Stimulated activated CD4-positive, alpha-beta T cell treated with anti-CD3 and anti-CD28 coated beads, Interleukin-12 subunit alpha, Interleukin-12 subunit beta, amount 100 ng/mL, for 4 hours (primary cell): ENCODE measurements around the gene MYH14.
A peak's percentile ranks its signal among the peaks of the same experiment; 100 is the strongest.

Experiments
- DNase-seq: peaks from one replicate; pipeline ENCODE4 v3.0.0-alpha.2; 2020

The MYH14 gene

GRCh38 chr19:50264483-50265186, 61.2 kb downstream of the MYH14 start:
- no peak for DNase-seq

- no peak for DNase-seq
Measured at GRCh38 chr19:50266041-50266440, 62.6 kb downstream of the MYH14 start.

DNA sequence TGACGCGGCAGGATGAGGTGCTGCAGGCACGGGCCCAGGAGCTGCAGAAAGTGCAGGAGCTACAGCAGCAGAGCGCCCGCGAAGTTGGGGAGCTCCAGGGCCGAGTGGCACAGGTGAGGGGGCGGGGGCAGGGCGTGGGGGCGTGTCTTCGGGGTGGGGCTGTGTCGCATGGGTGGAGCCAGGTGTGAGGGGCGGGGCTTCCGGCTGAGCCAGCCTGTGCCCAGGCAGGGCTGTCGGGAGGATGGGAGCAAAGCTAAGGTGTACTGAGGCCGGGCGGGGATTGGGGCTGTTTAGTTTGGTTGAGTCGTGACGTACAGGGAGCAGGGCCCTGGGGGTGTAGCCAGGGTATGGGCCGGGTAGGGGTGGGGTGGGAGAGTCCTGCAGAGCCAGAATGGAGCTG, 63.5 kb downstream of the MYH14 start:
- DNase-seq, result peak; percentile 34

DNA sequence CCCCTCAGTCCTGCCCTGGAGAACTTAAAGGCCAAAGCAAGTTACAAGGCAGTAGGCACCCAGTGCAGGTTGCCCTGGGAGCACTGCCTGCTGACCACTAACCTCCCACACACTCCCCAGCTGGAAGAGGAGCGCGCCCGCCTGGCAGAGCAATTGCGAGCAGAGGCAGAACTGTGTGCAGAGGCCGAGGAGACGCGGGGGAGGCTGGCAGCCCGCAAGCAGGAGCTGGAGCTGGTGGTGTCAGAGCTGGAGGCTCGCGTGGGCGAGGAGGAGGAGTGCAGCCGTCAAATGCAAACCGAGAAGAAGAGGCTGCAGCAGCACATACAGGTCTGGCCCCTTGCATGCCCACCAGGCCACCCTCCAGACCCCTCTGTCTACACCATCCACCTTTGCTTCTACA, 64.6 kb downstream of the MYH14 start:
- no peak for DNase-seq

DNA sequence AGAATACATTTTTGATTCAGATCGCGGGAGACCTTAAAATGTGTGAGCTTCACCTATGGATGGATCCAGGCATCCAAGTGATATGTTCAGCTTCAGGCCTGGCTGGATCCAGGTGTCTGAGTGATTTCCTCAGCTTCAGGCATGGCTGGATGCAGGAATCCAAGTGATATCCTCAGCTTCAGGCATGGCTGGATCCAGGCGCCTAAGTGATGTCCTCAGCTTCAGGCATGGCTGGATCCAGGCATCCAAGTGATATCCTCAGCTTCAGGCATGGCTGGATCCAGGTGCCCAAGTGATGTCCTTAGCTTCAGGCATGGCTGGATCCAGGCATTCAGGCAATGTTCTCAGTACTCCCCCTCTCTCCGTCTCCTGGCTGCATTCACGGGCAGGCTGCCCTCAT, 65.1 kb downstream of the MYH14 start:
- DNase-seq, result no peak

DNA sequence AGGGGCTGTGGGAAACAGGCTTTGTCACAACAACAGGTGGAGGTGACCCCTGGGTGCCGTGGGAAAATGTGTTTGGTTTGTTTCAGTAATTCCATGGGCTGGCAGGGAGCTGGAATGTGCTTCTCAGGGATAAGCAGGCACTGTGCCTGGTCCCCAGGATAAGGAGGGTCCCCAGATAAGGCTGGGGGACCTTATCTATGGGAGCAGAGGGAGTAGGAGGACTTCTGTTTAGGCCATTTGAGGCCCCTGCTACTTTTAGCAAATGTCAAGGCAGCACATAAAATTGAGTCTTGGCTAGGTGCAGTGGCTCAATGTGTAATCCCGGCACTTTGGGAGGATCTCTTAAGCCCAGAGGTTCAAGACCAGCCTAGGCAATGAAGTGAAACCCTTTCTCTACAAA, 66.2 kb downstream of the MYH14 start:
- DNase-seq, result no peak

GRCh38 chr19:50272263-50272897, 69.0 kb downstream of the MYH14 start:
- no peak for DNase-seq

DNA sequence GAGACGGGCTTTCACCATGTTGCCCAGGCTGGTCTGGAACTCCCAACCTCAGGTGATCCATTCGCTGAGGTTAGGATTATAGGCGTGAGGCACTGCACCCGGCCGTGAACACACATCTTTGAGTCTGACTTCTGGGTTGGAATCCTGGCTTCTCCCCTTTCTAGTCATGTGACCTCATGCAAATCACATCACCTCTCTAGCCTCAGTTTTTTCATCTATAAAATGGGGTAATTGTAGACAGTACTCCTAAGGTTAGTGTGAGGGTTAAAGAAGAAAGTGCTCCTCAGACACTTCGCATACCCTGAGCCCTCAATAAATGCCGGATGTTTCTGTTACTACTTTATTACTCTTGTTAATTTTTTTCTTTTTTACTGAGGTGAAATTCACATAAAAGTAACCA, 70.4 kb downstream of the MYH14 start:
- no peak for DNase-seq

- no peak for DNase-seq
Measured at GRCh38 chr19:50275577-50276368, 72.4 kb downstream of the MYH14 start.

GRCh38 chr19:50276370-50277063, 73.1 kb downstream of the MYH14 start:
- no peak for DNase-seq

GRCh38 chr19:50277966-50278580, 74.7 kb downstream of the MYH14 start:
- DNase-seq, result no peak

DNA sequence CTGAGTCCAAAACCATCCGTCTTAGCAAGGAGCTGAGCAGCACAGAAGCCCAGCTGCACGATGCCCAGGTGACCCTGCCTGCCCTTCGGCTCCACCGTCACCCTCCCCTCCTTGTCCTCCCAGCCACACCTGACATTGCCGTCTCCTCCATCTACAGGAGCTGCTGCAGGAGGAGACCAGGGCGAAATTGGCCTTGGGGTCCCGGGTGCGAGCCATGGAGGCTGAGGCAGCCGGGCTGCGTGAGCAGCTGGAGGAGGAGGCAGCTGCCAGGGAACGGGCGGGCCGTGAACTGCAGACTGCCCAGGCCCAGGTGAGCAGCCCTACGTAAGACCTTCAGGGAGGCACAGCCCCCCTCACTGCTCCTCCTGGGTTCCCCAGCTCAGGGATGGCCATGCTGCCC, 76.7 kb downstream of the MYH14 start:
- no peak for DNase-seq

DNA sequence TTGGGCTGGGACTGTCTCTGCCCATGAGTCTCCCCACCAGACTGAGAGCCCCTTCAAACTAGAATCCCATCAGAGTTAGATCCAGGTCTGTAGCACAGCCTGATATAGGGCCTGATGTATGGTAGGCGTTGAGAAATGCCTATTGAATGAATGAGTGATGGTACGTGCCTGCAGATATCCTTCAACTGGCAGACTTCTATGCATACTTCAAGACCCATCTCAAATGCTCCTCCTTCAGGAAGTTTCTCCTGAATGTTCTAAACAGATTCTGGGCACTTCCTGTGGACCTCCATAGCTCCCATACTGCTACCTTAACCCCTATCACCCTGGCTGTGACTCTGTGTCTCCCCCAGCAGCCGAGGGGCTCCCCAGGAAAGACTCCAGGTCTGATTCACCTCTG, 77.6 kb downstream of the MYH14 start:
- DNase-seq, result no peak

DNA sequence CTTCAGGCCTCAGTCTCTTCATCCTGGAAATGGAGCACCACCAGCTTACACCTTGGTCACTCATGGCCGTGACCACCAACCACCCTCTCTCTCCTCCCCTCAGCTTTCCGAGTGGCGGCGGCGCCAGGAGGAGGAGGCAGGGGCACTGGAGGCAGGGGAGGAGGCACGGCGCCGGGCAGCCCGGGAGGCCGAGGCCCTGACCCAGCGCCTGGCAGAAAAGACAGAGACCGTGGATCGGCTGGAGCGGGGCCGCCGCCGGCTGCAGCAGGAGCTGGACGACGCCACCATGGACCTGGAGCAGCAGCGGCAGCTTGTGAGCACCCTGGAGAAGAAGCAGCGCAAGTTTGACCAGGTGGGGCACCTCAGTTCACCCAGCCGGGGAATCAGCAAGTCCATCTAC, 78.1 kb downstream of the MYH14 start:
- DNase-seq, result no peak

- DNase-seq, result no peak
Measured at GRCh38 chr19:50285833-50286232, 82.4 kb downstream of the MYH14 start.

GRCh38 chr19:50286443-50286842, 83.0 kb downstream of the MYH14 start:
- no peak for DNase-seq

- no peak for DNase-seq
Measured at GRCh38 chr19:50287331-50287730, 83.9 kb downstream of the MYH14 start.

GRCh38 chr19:50288954-50289353, 85.5 kb downstream of the MYH14 start:
- DNase-seq, result no peak

DNA sequence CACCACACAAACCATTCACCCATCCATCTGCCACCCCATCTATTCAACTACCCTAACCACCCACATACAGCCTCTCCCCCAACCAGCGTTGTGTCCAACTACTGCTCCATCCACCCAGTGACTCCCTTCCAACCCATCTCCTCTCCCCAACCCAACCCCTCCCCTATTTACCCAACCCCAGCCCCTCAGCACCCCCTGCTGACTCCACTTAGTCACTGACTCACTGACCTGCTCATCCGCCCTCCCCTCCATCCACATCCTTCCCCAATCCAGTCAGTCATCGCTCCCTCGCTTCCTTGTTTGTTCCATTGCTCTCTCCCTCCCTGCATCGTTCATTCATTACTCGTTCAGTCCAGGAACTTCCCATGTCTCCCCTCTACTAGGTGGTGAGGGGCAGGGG, 86.6 kb downstream of the MYH14 start:
- DNase-seq, result no peak

DNA sequence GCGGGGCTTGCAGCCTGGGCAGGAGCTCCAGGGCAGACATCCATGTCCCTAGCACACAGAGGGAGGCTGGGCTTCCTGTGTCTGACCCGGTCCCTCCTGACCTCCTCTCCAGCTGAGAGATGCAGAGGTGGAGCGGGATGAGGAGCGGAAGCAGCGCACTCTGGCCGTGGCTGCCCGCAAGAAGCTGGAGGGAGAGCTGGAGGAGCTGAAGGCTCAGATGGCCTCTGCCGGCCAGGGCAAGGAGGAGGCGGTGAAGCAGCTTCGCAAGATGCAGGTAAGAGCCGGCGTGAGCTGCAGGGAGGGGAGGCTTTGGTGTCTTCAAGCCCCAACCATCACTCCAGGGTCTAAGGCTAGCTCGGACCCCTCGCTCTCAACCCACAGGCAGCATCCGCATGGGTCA, 87.4 kb downstream of the MYH14 start:
- DNase-seq, result no peak

- no peak for DNase-seq
Measured at GRCh38 chr19:50292216-50292827, 88.9 kb downstream of the MYH14 start.

GRCh38 chr19:50293263-50294004, 90.0 kb downstream of the MYH14 start:
- no peak for DNase-seq
